Activated T-helper 9 cell treated with anti-CD3 and anti-CD28 coated beads, Interleukin-2, amount 50 U/mL, for 16 hours (primary cell): ENCODE results near the gene LDLRAD4.

ENCODE experiments used
- DNase-seq: peaks from one replicate; pipeline ENCODE4 v3.0.0-alpha.2; 2020; ENCODE audit warnings: low read depth

Gene LDLRAD4

DNA sequence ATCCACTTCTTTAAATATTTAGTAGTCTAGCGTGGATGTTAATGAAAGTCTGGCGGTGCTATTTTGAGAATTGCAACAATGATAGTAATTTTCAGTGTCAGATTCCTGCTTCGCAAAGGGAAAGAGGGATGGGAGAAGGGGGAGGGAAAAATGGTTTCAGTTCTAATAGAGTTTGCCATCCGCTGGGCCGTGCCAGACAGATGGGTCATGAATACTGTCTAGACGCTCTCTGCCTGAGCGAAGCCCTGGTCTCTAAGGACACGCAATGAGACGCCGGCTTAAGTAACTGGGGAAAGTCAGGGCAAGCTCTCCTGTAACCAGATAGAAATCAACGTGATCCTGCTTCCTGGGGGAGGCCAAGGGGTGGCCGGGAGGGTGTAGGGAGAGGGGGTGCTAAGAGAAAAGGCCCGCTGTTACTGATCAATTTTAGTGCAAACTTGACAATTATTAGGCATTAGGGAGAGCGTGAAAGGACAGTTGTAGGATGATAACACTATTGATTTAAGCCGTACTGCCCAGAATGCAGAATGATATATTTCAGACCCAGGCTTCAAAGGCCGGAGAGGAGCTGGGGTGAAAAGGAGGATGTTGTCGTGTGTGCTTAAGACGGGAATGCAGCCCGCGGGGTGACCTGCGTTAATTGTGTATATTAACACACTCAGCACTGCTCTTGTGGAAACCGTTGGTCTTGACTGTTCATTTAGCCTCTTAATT, 229.2 kb downstream of the LDLRAD4 start:
- DNase-seq = no peak

DNA sequence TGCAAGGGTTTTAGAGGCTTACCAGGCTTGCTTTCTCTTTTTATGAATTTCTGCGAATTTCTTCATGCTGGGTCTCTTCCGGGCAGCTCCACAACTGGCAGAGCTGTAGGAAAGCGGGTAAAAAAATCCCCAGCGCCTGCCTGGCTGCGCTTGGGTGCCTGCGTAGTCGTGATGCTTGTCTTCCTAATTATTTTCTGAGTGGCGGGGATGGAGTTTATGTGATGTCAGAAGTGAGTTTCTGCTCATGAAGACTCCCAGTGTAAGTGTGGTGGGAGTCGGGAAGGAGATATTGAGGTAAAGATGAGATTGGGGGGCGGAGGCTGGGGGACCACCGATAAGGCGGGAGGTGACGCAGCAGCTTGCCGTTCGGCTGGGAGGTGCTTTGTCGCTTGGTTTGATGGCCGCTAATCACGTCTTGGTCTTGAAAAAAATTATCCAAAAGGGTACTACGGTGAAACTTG, 229.8 kb downstream of the LDLRAD4 start:
- DNase-seq = no peak

DNA sequence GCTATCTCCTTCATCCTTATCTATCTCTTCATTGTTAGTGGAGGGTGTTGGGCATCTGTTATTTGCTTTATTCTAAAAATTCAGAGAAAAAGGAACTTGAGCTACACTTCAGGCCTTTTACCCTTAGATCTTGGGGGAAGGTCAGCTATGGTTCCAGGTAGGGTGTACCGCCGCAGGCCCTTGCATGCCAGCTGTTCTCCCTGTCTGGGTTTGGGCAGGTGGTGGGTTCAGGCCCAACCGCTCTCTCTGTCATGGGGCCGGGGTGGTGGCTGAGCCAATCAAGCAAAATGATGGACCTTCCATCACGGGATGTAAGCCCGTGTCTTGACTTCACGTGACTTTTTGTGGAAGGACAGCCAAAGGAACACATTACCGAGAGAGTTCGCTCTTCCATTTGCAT, 231.1 kb downstream of the LDLRAD4 start:
- no peak for DNase-seq

DNA sequence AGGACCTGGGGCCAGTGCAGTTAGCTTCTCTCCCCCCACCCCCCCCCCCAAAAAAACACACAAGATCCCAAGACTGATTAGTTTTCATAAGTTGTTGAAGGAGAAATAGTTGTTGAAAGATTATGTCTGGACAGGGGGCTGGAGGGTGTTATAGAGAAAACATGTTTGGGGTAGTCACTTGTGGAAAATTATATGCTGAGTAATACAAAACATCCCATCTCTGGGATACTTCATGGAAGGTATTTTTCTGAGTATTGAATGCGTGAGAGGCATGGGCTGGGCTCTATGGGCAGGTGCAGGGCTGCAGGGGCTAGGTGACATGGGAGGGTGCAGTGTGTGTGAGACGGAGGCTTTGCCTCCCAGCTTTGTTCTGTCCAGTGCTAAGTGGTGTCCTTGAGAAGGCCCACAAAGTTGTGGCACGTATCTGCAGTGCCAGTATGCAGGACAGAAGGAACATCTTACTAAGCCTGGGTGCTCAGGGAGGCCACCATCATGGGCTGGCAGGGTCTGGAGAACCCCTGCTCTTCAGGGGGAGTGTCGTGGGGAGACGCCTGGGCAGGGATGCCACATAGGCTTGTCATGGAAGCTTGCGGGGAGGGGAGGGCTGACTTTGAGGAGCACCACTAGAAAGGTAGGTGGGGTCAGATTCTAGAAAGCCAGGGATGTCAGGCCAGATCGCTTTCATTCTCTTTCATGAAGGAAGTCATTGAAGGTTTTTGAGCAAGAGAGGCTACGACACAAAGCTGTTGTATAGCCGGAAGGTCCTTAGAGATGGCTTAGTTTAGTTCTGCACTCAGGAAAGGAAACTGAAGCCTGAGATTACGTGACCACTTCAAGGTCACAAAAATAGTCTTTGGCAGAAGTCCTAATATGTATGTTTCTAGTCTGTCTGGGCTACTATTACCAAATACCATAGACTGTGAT, 232.0 kb downstream of the LDLRAD4 start:
- DNase-seq = no peak

DNA sequence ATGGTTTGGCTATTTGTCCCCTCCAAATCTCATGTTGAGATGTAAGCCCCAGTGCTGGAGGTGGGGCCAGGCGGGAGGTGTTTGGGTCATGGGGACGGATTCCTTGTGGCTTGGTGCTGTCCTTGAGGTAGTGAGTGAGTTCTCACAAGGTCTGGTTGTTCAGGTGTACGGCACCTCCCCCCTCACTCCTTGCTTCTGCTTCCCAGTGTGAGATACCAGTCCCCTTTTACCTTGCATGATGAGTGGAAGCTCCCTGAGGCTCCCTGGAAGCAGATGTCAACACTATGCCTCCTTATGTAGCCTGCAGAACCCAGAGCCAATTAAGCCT, 232.6 kb downstream of the LDLRAD4 start:
- no peak for DNase-seq

DNA sequence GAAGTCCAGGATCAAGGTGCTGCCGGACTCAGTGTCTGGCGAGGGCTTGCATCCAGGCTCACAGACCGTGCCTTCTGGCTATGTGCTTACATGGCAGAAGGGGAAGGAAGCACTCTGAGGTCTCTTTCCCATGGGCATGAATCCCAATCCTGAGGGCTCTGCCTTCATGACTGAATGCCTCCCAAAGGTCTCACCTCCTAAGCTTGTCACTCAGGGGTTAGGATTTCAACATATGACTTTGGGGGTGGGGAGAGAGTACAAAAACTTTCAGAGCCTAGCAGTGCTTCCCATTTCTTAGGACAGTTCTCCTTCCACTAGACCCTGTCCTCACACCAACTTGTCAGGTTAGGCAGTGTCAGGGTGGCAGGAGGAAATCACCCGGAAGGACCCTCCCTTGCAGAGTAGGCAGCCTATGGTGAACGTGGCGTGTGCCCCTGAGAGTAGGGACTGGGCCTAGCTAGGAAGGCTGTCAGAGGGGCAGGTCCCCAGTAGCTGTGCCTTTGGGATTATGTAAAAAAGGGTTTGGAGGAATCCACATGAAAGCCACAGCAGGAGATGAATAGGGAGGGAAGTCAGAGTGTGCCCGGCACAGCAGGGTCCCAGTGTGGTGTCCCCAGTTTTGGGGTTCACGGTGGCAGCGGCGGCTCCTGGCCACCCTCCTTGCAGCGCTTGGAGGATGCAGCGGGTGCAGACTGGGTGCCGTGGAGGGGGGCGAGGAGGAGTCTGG, 233.3 kb downstream of the LDLRAD4 start:
- DNase-seq = no peak

DNA sequence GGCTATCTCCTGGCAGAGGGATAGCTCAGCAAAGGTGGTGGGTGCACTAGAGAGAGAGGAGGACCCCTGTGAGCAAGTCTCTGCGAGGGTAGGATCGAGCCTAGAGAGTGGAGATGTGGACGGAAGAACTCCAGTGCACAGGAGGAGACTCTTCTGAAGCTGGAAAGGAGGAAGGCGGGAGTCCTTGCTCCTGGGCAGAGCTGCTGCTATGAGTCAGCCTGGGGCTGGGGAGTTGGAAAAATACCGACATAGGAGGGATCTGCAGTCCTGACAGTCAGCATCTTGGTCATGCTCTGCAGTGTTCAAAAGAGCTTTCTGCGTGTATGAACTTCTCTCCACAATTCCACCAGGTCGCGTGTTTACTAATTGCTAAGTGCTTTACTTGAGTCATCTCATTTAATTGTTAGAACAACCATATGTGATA, 233.8 kb downstream of the LDLRAD4 start:
- no peak for DNase-seq

DNA sequence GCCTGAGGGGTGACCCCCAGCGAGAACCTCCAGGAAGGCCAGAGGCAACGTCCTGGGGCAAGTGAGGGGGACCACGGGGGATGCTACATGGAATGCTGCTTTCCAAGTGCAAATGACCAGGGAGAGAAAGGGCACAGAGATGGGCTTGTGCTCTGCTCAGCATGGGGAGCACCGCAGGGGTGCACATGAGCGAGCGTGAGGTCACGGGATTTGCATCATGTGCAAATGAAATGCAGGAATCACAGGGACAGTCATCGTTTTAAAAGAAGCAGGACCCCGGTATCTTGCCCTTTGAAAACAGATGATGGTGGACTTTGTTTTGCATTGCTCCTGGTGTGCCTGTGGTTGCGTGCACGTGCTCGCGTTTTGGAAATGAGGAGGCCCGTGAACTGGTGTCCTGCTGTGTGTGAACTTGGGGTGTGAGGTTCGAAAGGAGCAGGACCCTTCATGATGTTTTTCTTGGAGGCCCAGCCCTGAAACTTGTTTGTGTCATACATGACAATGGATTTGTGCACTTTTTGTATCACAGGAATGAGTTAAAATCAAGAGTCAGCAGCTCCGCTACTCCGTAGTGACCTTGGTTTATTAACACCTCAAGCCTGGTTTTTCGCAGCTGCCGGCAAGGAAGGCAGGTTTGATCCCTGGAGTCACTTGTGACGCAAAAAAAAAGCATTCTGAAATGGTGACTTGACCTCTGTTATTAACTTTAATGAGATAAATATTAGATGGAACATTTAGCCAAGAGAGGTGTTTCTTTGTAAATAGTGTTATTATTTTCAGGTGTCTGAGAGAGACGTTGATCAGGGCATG, 234.5 kb downstream of the LDLRAD4 start:
- no peak for DNase-seq

DNA sequence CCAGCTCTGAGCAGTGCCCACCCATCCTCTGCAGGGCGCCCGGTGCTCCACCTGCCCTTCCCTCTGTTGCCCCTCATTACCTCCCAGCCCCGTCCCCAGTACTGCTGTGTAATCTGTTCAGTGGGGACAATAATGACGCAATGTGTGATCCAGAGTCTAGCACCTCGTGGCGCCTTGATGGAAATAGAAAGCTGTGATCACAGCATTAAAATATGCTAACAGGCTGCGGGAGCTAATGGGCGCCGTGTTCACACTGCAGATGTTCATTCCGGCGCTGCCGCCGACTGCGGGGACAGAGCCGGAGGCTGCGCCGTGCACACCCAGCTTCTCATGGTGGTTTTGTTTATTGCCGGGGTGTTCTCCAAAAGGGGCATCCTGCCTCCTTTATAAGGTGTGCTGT, 235.2 kb downstream of the LDLRAD4 start:
- no peak for DNase-seq

DNA sequence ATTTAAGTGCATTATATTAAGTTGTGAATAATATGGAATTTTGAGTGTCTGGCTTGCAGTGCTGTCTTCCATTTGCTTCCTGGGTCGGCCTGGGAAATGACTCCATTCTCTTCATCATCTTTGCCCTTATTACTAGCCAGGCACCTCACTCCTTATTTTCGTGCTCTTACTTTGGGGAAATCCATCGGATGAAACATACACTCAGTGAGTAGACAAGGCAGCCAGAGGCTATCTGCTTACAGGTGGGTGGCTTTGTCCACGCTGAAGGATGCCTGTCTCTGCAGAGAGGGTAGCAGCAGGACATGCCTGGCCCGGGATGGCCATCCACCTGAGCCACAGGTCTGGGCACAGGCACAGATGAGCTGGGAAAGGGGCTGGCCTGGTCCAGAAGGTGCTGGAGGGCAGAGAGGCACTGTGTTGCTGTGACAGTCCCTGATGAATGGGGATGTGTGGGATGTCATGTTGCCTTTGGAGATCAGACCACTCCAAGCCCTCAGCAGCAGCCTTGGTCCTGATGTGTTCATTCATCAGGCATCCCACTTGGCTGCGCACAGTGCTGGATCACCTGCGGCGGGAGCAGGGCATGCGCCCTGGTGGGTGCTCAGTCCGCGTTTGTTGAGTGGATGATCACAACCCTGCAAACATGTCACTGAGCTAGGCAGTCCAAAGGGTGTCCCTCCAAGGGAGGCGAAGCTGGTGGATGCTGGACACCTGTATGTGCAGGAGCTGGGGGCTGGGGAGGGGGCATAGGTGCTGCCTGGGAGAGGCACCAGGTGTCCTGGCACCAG, 236.0 kb downstream of the LDLRAD4 start:
- DNase-seq = no peak

DNA sequence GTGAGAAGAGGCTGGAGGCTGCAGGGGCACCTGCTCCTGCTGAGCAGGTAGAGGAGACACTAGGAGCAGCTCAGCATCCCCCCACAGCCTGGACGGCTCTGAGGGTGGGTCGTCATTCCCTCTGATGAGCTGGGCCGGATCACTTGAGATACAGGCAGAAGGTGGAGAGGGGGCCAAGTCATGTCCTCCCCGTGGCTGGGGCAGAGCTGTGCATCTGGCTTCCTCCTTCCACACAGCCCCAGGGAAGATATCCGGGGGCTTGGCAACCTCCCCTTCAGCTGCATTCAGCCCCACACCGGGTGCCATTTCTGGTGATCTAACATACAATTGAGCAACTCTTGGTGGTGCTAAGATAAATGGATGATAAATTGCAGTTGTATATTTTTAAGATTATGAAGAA, 236.9 kb downstream of the LDLRAD4 start:
- no peak for DNase-seq

DNA sequence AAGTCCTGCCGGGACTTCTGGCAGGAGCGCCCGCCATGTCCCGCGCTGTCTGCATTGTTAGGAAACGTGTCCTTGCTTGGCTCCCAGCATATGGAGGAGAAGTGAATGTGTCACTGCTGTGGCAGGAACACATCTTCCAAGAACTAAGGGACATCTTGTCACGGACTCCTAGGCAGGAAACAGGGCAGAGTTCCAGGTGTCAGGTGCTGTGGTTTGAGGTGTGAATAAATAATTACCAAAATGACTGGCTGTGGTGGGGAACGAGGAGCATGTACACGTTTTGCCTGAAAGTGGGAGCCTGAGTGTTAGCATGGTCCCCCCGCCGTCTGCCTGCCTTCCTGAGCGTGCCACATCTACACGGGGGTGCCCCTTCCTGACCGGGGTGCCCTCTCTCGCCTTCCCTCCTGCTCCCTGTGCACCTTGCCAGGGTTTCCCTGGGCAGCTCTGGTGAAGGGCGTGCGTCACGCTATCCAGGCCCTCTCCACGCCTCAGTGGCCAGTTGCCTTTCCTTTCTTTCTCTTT, 237.5 kb downstream of the LDLRAD4 start:
- DNase-seq = peak; percentile 24

DNA sequence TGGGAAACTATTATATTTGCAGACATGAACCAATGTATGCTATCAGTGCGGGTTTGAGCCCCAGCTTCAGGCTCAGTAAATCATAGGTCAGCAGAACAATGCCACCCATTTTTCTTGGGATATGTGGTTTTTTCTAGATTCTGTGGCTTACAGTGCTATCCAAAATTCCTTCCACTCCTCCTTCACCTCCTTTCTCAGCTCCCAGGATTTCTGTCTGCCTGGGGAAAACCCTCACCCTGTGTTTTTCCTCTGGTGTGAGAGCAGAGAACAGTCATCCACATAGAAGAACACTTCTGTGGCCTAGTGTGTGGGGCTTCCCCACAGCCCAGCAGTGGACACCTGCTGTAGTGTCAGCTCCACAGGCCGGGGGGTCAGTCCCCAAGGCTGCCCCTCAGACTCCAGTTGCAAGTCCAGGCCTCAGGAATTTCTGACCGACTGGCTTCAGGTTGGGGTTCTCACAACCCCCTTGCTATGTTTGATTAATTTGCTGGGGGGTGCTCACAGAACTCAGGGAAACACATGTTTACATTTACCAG, 238.2 kb downstream of the LDLRAD4 start:
- no peak for DNase-seq

DNA sequence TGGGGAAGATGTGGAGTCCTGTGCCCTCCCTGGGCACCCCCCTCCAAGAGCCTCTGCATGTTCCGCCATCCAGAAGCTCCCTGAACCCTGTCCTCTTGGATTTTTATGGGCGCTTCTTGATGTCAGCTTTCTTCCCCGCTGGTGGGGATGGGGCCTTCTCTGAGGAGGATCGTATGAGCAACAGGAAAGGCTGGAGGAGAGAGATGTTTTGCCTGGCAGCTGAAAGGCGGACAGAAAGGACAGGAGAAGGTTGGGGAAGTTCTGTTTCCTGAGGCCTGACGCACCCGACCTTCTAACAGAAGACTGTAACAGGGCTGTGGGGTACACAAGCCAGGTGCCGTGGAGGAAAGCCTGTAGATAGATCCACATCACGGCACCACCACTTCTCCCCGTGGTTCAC, 238.8 kb downstream of the LDLRAD4 start:
- no peak for DNase-seq

DNA sequence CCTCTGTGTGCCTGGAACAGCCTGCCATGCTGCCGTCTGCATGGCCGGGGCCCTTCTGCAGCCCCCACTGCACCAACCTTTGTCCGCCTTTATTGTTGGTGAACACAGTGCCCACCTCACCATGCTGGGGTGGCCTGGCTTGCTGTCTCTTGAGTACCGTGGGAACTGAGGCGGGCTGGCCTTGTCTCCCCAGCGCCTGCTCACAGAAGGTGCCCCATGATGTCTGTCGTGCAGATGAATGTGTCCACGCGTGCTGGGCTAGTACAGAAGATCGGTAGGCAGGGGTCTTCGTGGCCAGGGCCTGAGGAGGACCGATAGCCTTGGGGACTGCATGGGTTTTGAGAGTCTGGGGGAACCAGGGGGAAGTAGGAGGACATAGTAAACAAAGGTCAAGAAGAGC, 242.4 kb downstream of the LDLRAD4 start:
- DNase-seq = no peak

DNA sequence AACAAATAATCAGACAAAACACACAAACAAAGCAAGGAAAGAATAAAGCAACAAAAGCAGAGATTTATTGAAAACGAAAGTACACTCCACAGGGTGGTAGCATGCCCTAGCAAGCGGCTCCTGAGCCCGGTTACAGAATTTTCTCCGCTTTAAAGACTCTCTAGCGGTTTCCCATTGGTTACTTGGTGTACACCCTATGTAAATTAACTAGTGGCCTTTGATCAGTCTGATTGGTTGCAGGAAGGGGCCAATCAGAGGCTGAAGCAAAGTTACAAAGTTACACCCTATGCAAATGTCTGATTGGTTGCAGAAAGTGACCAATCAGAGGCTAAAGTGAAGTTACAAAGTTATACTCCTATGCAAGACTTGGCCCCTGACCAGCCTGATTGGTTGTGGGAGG, 242.9 kb downstream of the LDLRAD4 start:
- DNase-seq = no peak

DNA sequence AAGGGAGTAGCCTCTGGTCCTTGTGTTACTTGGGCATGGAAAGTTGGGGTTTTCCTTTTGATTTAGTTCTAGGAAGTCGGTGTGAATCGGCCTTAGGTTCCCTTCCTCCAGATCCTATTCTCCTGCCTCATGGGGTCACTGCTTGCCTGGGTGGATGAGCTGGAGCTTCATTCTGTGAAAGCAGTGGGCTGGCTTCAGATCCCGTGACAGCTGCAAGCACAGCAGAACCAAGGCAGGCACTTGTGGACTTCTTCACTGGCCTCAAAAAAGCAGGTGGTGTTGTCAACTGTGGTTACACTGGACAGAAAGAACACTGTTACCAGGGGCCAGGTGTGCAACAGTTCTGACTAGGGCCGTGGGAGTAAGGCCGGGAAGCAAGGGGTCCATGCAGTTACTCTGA, 243.4 kb downstream of the LDLRAD4 start:
- no peak for DNase-seq

DNA sequence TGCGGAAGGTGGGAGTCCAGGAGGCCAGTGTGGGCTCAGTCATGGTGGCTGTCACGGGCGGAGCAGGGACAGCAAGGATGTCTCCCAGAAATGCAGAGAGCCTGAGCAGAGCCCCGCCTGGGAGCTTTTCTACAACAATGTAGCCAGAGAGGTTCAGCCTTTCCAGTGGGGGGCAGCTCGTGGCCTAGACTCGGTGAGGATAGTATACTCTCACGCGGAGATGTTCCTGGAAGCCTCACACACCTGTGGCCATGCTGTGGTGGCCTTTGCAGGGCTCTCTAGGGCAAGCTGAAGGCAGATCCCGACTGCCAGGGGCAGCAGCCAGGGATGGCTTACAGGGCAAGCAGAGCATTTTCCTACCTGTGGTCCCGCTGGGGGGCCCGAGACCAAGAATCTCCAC, 244.1 kb downstream of the LDLRAD4 start:
- DNase-seq = no peak

DNA sequence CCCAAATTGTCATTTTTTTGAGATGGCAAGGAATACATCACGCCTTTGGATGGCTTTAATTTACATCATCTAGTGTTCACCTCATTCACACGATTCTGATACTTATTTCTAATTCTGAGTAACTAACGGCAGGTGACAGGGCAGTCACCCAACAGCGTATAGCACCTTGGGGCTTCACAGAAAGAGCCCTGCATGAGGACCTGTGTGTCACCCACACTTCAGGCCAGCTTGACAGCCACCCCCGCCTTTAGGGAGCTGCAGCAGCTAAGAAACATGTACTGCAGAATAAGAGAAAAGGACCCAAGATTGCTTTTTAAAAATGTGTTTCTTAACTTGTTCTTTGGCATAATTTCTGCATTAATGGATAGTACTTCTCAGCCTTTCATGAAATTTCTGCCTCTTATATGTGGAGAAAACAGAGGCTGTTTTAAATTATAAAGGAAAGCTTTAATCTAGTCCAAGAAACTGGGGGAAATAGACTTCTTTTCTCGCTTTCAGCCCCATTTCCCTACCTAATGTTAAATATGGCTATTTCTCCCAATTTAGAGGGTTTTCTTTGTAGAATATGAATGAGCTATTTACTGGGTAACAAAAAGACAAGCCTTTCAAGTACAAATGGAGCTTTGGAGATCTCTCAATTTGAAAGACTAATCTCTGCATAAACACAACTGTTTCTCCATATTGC, 245.1 kb downstream of the LDLRAD4 start:
- DNase-seq = no peak
